Gastrocnemius medialis (tissue), 4 donors: ENCODE data around the gene S100A4. TPM values are rescaled to one million over a fixed set of nuclear protein-coding genes. Genes with fewer than 3 reads are reported as not detected.

Source experiments
- ATAC-seq, 2 donors: fragments of 150-250 bp; one replicate each; pipeline ENCODE4 v1.9.1; 2016
- DNase-seq, 2 donors: peaks; one replicate each; pipeline ENCODE4 v3.0.0-alpha.2; 2019
- H3K27ac ChIP-seq, 4 donors: fragments of 200-600 bp; sonication (generic); 1 replicate in 1 of 4; 2 replicates in 3 of 4; pipeline ENCODE4 v1.5.1; 2016 to 2018; ENCODE audit warnings: mild to moderate bottlenecking in 2 of 4, moderate library complexity in 1 of 4
- H3K27me3 ChIP-seq, 3 donors: fragments of 200-600 bp; sonication (generic) in 2 of 3; 1 replicate in 1 of 3; 2 replicates in 2 of 3; pipeline versions ENCODE4 v1.5.1 to v1.6.0; 2016 to 2019; ENCODE audit warnings: mild to moderate bottlenecking in 1 of 3, moderate library complexity in 1 of 3
- H3K36me3 ChIP-seq, 2 donors: fragments of 200-600 bp; sonication (generic) in 1 of 2; one replicate each; pipeline ENCODE4 v1.5.1; 2017 to 2018
- H3K4me1 ChIP-seq, 2 donors: fragments of 200-600 bp; sonication (generic) in 1 of 2; one replicate each; pipeline ENCODE4 v1.5.1; 2016 to 2017; ENCODE audit warnings: mild to moderate bottlenecking in 2 of 2
- H3K4me3 ChIP-seq, 4 donors: fragments of 200-600 bp; sonication (generic) in 3 of 4; 1 replicate in 1 of 4; 2 replicates in 3 of 4; pipeline ENCODE4 v1.5.1; 2016 to 2019; ENCODE audit warnings: mild to moderate bottlenecking in 2 of 4
- H3K9me3 ChIP-seq, 3 donors: fragments of 200-600 bp; sonication (generic) in 2 of 3; 1 replicate in 1 of 3; 2 replicates in 2 of 3; pipeline ENCODE4 v1.5.1; 2016 to 2019
- CTCF ChIP-seq, 5 experiments: fragments of 450-650 bp in 3 of 5; fragments of 200-600 bp in 2 of 5; sonication (generic) in 2 of 5; IDR thresholded peaks in 4 of 5; conservative IDR thresholded peaks in 1 of 5; 1 replicate in 4 of 5; 2 replicates in 1 of 5; pipeline ENCODE4 v1.5.1; 2016 to 2019; ENCODE audit warnings: antibody characterized with exemption in 5 of 5, mild to moderate bottlenecking in 3 of 5, moderate library complexity in 3 of 5
- POLR2A ChIP-seq, 2 donors: fragments of 450-650 bp; IDR thresholded peaks; one replicate each; pipeline ENCODE4 v1.6.1; 2017; ENCODE audit warnings: antibody characterized with exemption in 2 of 2, mild to moderate bottlenecking in 2 of 2, moderate library complexity in 2 of 2
- in situ Hi-C, 4 donors: fragments of 200-750 bp; cut with MboI; loops; one replicate each; pipeline versions ENCODE4 v1.15.0 to v1.8.0; 2017; ENCODE audit warnings: low sequenced_read_pairs in 4 of 4
- intact Hi-C: fragments of 100-400 bp; cut with DNase I; formaldehyde crosslinking; loops from one replicate; pipeline ENCODE4 v1.15.1; 2023; ENCODE audit warnings: low total_unique reads
- total RNA-seq, 4 donors: library from RNA; depleted of rRNA; stranded (reverse); fragments of >200 nt; gene quantifications; one replicate each; pipeline versions ENCODE4 v1.1.0 to v1.2.3, GENCODE V29; 2016

S100A4 gene
- total RNA-seq, 4 donors from 2014 or later = 76.8 to 377 (median 144) TPM

GRCh38 chr1:153543736-153544135 lies 1.9 kb downstream of the S100A4 start:
- ATAC-seq (no peak), DNase-seq (no peak)
- no peak for TF ChIP-seq POLR2A (IDR thresholded peaks at IDR 0.05)
- TF ChIP-seq CTCF (IDR thresholded peaks at IDR 0.05 in 4 of 5, conservative IDR thresholded peaks at IDR 0.05 in 1 of 5) = no peak
- Histone ChIP-seq H3K27ac (peak overlapping the region; percentile 12 to 81 (median 48)), H3K27me3 (no peaks in the 10 kb centered on the region), H3K4me3 (peak overlapping the region in 1 of 4 donors; percentile 48), H3K9me3 (no peaks in the 10 kb centered on the region), H3K4me1 (peaks cover 20 to 50% of the 10 kb centered on the region in 2 donors), H3K36me3 (no peaks in the 10 kb centered on the region)
- intact Hi-C loops = no loop called here
- in situ Hi-C loops = loop anchor here in 1 of 4 donors (25.0 kb wide), 1 partner anchor 444 kb away; the partner anchor contains the start of genes JTB, RAB13 and RPS27

GRCh38 chr1:153542956-153543711 lies 2.5 kb downstream of the S100A4 start:
- no peaks in the 10 kb centered on the region for H3K9me3 ChIP-seq
- peak overlapping the region in 2 of 4 donors; percentile 33 to 81 for H3K27ac ChIP-seq
- peaks cover 19 to 45% of the 10 kb centered on the region in 2 donors for H3K4me1 ChIP-seq
- H3K27me3 ChIP-seq = no peaks in the 10 kb centered on the region
- peak overlapping the region in 1 of 4 donors; percentile 48 for H3K4me3 ChIP-seq
- DNase-seq = no peak
- intact Hi-C loops = no loop called here
- ATAC-seq = no peak
- TF ChIP-seq POLR2A (IDR thresholded peaks at IDR 0.05) = no peak
- no peak for TF ChIP-seq CTCF (IDR thresholded peaks at IDR 0.05 in 4 of 5, conservative IDR thresholded peaks at IDR 0.05 in 1 of 5)
- in situ Hi-C loops = loop anchor here in 1 of 4 donors (25.0 kb wide), 1 partner anchor 444 kb away; the partner anchor contains the start of genes JTB, RAB13 and RPS27
- H3K36me3 ChIP-seq = no peaks in the 10 kb centered on the region

- Histone ChIP-seq H3K27ac (peak overlapping the region in 3 of 4 donors; percentile 33 to 52 (median 45)), H3K9me3 (no peaks in the 10 kb centered on the region), H3K27me3 (no peaks in the 10 kb centered on the region), H3K4me1 (peaks cover 19 to 35% of the 10 kb centered on the region in 2 donors), H3K36me3 (no peaks in the 10 kb centered on the region), H3K4me3 (no peak overlapping the region)
- intact Hi-C loops = no loop called here
- ATAC-seq (no peak), DNase-seq (no peak)
- in situ Hi-C loops = loop anchor here in 1 of 4 donors (25.0 kb wide), 1 partner anchor 445 kb away; the partner anchor contains the start of genes JTB, RAB13 and RPS27
- no peak for TF ChIP-seq POLR2A (IDR thresholded peaks at IDR 0.05)
- TF ChIP-seq CTCF (IDR thresholded peaks at IDR 0.05 in 4 of 5, conservative IDR thresholded peaks at IDR 0.05 in 1 of 5) = no peak
Measured at GRCh38 chr1:153541641-153542590, 3.7 kb downstream of the S100A4 start.

- intact Hi-C loops (no loop called here), in situ Hi-C loops (loop anchor here in 1 of 4 donors (25.0 kb wide), 1 partner anchor 447 kb away; the partner anchor contains the start of genes JTB, RAB13 and RPS27)
- peak within 1 kb of the TSS in 3 of 4 donors; percentile 33 to 52 (median 45) for H3K27ac ChIP-seq
- H3K36me3 ChIP-seq = no peaks in the 10 kb centered on the region
- no peaks in the 10 kb centered on the region for H3K27me3 ChIP-seq
- TF ChIP-seq CTCF (IDR thresholded peaks at IDR 0.05 in 4 of 5, conservative IDR thresholded peaks at IDR 0.05 in 1 of 5) (no peak), POLR2A (IDR thresholded peaks at IDR 0.05) (no peak)
- no peak for DNase-seq
- H3K4me3 ChIP-seq = no peak within 1 kb of the TSS
- no peak for ATAC-seq
- H3K4me1 ChIP-seq = peaks cover 16 to 29% of the 10 kb centered on the region in 2 donors
- H3K9me3 ChIP-seq = no peaks in the 10 kb centered on the region
Measured at GRCh38 chr1:153540394-153541361, 4.9 kb downstream of the S100A4 start, which contains the start of gene S100A5. Gene S100A5, minus strand, starts transcription at chr1:153540934. Its CDS starts 743 bp downstream, at chr1:153540191.
